Hepatocyte (in vitro differentiated cells): Measurements from ENCODE around the gene RABGAP1L. TPM values are rescaled to one million over a fixed set of nuclear protein-coding genes. Genes with fewer than 3 reads are reported as not detected.

Experiments
- DNase-seq: peaks from one replicate; pipeline ENCODE4 v3.0.0-alpha.2; 2016; ENCODE audit warnings: low spot score
- H2AFZ ChIP-seq: fragments of 200-600 bp; sonication (generic); 2 replicates; pipeline ENCODE4 v1.6.0; 2016; ENCODE audit warnings: antibody characterized with exemption, mild to moderate bottlenecking
- H3K27ac ChIP-seq: fragments of 200-600 bp; sonication (generic); 2 replicates; pipeline ENCODE4 v1.5.1; 2016; ENCODE audit warnings: mild to moderate bottlenecking
- H3K27me3 ChIP-seq: fragments of 200-600 bp; sonication (generic); 2 replicates; pipeline ENCODE4 v1.6.1; 2016
- H3K36me3 ChIP-seq: fragments of 200-600 bp; sonication (generic); replicated peaks from 2 replicates; pipeline ENCODE4 v1.5.1; 2016; ENCODE audit warnings: low read depth; ENCODE audit not compliant: insufficient read depth
- H3K4me1 ChIP-seq: fragments of 200-600 bp; sonication (generic); 2 replicates; pipeline ENCODE4 v1.5.1; 2016; ENCODE audit warnings: mild to moderate bottlenecking, moderate library complexity; ENCODE audit not compliant: insufficient read depth
- H3K4me2 ChIP-seq: fragments of 200-600 bp; sonication (generic); 2 replicates; pipeline ENCODE4 v1.6.0; 2016
- H3K4me3 ChIP-seq: fragments of 200-600 bp; sonication (generic); 2 replicates; pipeline ENCODE4 v1.5.1; 2016; ENCODE audit warnings: mild to moderate bottlenecking
- H3K79me2 ChIP-seq: fragments of 200-600 bp; sonication (generic); 2 replicates; pipeline ENCODE4 v1.6.0; 2017; ENCODE audit warnings: mild to moderate bottlenecking
- H3K9me2 ChIP-seq: fragments of 200-600 bp; sonication (generic); replicated peaks from 2 replicates; pipeline ENCODE4 v1.6.0; 2017; ENCODE audit warnings: mild to moderate bottlenecking; ENCODE audit not compliant: insufficient read depth
- H3K9me3 ChIP-seq: fragments of 200-600 bp; sonication (generic); 2 replicates; pipeline ENCODE4 v1.5.1; 2016; ENCODE audit warnings: low read depth, mild to moderate bottlenecking
- H4K20me1 ChIP-seq: fragments of 200-600 bp; sonication (generic); 2 replicates; pipeline ENCODE4 v1.6.0; 2016; ENCODE audit warnings: mild to moderate bottlenecking; ENCODE audit not compliant: insufficient read depth, poor library complexity, severe bottlenecking
- CTCF ChIP-seq: fragments of 200-600 bp; sonication (generic); IDR thresholded peaks from 2 replicates; pipeline ENCODE4 v1.5.1; 2016; ENCODE audit warnings: antibody characterized with exemption, mild to moderate bottlenecking; ENCODE audit not compliant: poor library complexity
- EZH2 ChIP-seq: fragments of 200-600 bp; sonication (generic); IDR thresholded peaks from 2 replicates; pipeline ENCODE4 v1.6.1; 2016; ENCODE audit warnings: antibody characterized with exemption, mild to moderate bottlenecking, borderline replicate concordance
- EZH2phosphoT487 ChIP-seq: fragments of 200-600 bp; sonication (generic); IDR thresholded peaks from one replicate; pipeline ENCODE4 v1.6.1; 2018; ENCODE audit warnings: antibody characterized with exemption, mild to moderate bottlenecking, low read depth, moderate library complexity; ENCODE audit not compliant: unreplicated experiment, severe bottlenecking
- whole genome bisulfite sequencing: methylation state at CpG from one replicate; pipeline ENCODE4 v1.1.6; 2016; ENCODE audit warnings: low lambda C conversion rate; ENCODE audit errors: missing lambda C conversion rate; 5-methylcytosine and 5-hydroxymethylcytosine counted together
- polyA plus RNA-seq: library from polyadenylated mRNA; unstranded; fragments of >200 nt; fragmentation: Nextera tagmentation; extraction: Ambion mirVana; gene quantifications from 2 replicates; pipeline ENCODE4 v1.2.1, GENCODE V29; 2016
- total RNA-seq: library from RNA; depleted of rRNA; stranded (reverse); fragments of >200 nt; gene quantifications from 2 replicates; pipeline ENCODE4 v1.2.3, GENCODE V29; 2014

RABGAP1L gene
- total and polyA plus RNA-seq, 2 experiments from 2014 or later = 15.0 to 41.8 TPM

GRCh38 chr1:174721246-174721645 is 561.9 kb downstream of the RABGAP1L start:
- Histone ChIP-seq H4K20me1 (no peaks in the 10 kb centered on the region), H3K9me3 (no peaks in the 10 kb centered on the region), H3K27ac (no peak overlapping the region), H3K4me1 (no peaks in the 10 kb centered on the region), H3K36me3 (no peaks in the 10 kb centered on the region), H3K4me2 (no peak overlapping the region), H3K79me2 (no peaks in the 10 kb centered on the region), H2AFZ (no peak overlapping the region), H3K27me3 (no peaks in the 10 kb centered on the region), H3K4me3 (no peak overlapping the region), H3K9me2 (no peaks in the 10 kb centered on the region)
- TF ChIP-seq EZH2 = no peak
- no peak for TF ChIP-seq CTCF
- TF ChIP-seq EZH2phosphoT487 = no peak
- DNase-seq = no peak
- WGBS = 88% methylated on average over 2 of the region's 2 CpGs

GRCh38 chr1:174723816-174724215 is 564.5 kb downstream of the RABGAP1L start:
- Histone ChIP-seq H3K4me1 (no peaks in the 10 kb centered on the region), H3K9me2 (no peaks in the 10 kb centered on the region), H3K79me2 (no peaks in the 10 kb centered on the region), H3K4me3 (no peak overlapping the region), H4K20me1 (no peaks in the 10 kb centered on the region), H2AFZ (no peak overlapping the region), H3K36me3 (no peaks in the 10 kb centered on the region), H3K27ac (no peak overlapping the region), H3K27me3 (no peaks in the 10 kb centered on the region), H3K9me3 (no peaks in the 10 kb centered on the region), H3K4me2 (no peak overlapping the region)
- DNase-seq = no peak
- no peak for TF ChIP-seq CTCF
- no peak for TF ChIP-seq EZH2phosphoT487
- no peak for TF ChIP-seq EZH2

- Histone ChIP-seq H3K4me1 (no peaks in the 10 kb centered on the region), H3K9me2 (no peaks in the 10 kb centered on the region), H3K27me3 (no peaks in the 10 kb centered on the region), H4K20me1 (no peaks in the 10 kb centered on the region), H2AFZ (no peak overlapping the region), H3K4me2 (no peak overlapping the region), H3K4me3 (no peak overlapping the region), H3K27ac (no peak overlapping the region), H3K9me3 (no peaks in the 10 kb centered on the region), H3K79me2 (no peaks in the 10 kb centered on the region), H3K36me3 (no peaks in the 10 kb centered on the region)
- TF ChIP-seq CTCF = no peak
- TF ChIP-seq EZH2phosphoT487 = no peak
- TF ChIP-seq EZH2 = no peak
- DNase-seq = no peak
Measured at GRCh38 chr1:174724219-174724618, 564.9 kb downstream of the RABGAP1L start.
